HG03175 (cell line): Measurements from ENCODE around the gene FAM3B.
"Not testable (repeated sequence)": the region's sequence is repeated elsewhere in the genome, so short reads cannot be mapped to it uniquely, and the experiment has no call there.

Experiments used
- ATAC-seq: cut with Tn5 transposase; IDR thresholded peaks from one replicate; pipeline ENCODE4 v1.9.1; 2021; ENCODE audit warnings: mild to moderate bottlenecking, moderate library complexity; ENCODE audit not compliant: unreplicated experiment

FAM3B gene

DNA sequence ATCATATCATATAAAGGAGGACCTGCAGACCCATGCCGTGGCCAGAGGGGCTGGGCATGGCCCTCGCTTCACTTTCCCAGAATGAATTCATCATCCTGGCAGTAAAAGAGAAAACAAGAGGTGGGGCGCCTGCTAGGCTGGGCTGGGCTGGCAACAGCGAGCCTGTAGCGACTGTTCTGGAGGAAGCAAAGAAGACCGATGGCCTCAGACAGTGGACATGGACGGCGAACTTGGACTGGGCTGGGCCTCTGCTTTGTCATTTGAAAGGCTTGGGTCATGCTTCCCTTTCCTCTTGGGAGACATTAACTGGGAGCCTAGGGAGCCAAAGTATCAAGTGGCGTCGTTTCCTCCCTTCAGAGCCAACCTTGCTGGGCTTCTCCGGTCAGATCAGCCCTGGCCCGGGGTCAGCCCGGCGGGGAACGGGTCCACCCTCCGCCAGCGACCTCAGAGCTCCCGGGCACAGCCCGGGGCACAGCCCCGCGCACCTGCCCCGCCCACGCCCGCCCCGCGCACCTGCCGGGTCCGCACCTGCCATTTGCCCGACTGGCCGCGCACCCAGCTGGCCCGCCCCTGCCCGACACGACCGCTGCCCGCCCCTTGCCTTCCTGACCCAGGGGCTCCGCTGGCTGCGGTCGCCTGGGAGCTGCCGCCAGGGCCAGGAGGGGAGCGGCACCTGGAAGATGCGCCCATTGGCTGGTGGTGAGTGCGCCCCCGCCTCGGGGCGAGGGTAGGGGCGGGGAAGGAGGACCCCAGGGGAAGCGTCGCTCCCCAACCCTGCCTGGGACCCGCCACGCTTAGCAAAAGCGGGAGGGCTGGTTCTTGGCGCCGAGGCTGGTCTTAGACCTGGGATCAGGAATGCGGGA, at the start of gene FAM3B:
Gene FAM3B (plus strand): TSS at position 602 of the 863 bp plus-strand sequence. CDS start 79 bp downstream, at position 681.
- ATAC-seq, result no peak

GRCh38 chr21:41267346-41267745, 49.3 kb upstream of the FAM3B start:
- no peak for ATAC-seq

DNA sequence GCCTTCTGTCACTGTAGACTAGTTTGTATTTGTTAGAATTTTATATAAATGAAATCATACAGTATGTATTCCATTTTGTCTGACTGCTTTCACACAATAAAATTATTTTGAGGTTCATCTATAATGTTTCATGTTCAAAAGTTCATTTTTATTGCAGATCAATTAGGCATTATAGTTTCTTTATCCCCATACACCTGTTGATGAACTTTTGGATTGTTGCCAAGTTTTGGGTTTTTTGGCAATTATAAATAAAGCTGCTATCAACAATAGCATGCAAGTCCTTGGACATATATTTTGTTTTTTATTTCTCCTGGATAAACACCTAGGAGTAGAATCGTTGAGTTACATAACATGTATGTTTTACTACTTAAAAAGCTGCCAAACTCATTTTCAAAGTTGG, 47.1 kb upstream of the FAM3B start:
- no peak for ATAC-seq

GRCh38 chr21:41277196-41277595, 39.4 kb upstream of the FAM3B start:
- no peak for ATAC-seq

DNA sequence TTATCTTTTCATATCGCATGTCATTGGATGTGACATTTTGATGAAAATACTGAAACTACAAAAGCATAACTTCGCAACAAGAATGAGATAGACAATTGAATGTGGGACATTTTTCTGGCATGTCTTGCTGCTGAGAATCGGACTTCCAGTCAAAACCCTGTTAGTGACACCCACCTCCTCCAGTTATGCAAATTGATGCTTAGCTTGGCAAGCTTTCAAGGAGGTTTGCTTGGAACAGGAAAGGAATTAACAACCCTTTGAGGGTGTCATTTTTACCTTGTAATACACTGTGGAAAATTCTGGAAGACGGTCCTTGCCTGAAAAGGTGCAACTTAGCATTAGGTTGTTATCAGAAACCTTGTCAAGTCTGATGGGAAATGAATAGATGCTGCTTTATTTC, 38.8 kb upstream of the FAM3B start:
- no peak for ATAC-seq

DNA sequence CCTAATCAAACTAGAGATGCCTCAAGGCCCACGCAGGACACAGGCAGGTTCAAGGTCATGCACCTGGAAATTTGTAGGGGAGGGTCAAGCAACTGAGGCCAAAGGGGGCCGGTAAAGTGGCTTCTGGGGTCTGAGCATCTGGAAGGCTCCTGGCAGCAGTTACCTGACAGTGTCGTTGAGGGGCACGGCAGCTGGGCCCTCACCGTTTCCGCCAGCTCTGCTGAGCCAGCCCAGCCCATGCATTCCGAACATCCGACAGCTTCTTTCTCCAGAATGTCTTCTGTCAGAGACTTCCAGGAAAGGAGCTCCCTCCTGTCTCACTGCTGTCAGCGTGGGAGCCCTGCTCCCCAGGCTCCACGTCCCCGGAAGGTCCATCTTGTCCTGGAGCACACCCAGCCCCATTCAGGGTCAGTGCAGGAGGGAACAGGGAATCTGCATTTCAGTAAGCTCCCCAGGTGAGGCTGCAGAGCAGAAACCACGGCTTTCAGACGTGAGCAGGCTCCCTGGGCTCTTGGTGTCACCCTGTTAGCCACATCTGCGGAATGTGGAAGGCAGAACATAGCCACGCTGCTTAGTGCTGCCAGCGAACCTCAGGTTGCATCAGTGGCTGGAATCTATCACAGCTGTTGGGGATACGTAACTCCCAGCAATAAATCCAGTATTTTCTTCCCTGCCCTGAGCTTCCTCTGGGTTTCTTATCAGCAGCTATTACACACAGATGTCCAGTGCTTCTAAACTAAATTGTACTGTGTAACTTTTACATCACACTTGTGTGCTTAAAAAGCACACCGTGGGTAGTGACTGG, 36.3 kb upstream of the FAM3B start:
- ATAC-seq, result no peak

GRCh38 chr21:41282412-41282811, 34.2 kb upstream of the FAM3B start:
- ATAC-seq, result no peak

DNA sequence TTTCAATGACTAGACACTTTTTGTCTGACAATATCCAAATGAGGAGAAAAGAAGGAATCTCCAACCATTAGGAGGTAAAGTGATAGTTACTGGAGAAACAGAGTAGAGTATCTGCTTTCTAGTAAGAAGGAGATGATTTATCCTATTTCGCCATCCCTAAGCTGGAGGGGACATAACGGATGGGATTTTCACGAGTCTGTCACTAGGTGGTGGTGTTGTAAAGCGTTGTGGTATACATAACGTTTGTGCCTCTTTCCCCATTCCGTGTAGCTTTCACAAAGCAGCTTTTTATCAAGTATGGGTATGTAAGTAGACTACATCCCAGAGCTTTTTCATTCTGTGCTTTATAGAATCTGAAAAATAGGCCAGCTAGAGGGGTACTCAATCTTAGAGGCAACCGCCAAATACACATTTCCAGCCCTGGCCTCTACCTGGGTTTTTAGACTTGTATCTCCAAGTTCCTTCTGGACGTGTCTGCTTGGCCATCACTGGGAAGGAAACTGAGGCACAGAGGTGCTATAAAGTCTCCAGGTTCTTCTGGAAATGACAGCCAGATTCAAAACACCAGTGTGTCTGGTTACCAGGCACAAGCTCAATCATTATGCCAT, 33.3 kb upstream of the FAM3B start:
- peak; percentile 75 for ATAC-seq

DNA sequence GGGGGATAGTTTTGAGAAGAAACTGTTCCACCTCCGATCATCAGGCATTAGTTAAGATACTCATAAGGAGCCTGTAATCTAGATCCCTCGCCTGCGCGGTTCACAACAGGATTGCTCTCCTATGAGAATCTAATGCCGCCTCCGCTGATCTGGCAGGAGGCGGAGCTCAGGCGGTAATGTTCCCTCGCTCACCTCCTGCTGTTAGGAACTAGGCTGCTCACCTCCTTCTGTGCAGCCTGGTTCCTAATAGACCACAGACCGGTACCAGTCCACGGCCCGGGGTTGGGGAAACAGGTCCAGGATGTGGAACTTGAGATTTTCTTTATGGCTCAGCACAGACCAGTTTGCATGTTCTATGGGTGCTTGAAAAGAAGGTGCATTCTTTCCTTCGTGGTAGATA, 27.2 kb upstream of the FAM3B start:
- ATAC-seq, result no peak

DNA sequence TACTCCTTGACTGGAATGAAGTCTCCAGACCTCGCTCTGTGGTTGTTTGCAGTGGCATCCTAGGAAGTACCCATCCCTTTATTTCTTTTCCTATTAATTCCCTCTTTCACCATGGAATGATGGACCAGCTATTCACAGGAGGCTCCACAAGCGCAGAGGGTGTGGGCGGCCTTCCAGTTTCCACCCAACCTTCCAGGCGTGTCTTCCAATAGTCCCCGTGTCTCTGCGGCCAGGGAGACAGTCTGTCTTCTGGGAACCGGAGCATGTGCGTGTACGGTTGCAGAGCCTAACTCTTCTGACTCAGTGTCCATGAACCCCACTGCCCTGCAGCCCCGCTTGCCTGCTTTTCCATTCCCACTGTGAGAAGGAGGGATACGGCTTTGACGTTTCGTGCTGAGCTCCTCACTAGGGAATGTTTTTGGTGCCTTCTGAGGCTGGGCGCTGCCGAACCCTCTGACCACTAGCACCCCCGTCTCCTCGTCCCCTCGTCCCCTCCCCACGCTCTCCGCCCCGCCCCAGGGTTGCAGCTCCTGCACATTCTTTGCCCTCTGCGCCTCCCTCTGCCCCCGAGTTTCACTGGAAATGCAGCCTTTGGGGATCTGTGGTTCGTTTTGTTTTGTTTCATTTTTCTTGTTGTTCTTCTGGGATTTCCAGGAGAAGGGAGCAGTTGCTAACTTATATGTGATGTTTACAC, 26.3 kb upstream of the FAM3B start:
- ATAC-seq, result no peak

GRCh38 chr21:41294548-41295231, 21.9 kb upstream of the FAM3B start:
- no peak for ATAC-seq

DNA sequence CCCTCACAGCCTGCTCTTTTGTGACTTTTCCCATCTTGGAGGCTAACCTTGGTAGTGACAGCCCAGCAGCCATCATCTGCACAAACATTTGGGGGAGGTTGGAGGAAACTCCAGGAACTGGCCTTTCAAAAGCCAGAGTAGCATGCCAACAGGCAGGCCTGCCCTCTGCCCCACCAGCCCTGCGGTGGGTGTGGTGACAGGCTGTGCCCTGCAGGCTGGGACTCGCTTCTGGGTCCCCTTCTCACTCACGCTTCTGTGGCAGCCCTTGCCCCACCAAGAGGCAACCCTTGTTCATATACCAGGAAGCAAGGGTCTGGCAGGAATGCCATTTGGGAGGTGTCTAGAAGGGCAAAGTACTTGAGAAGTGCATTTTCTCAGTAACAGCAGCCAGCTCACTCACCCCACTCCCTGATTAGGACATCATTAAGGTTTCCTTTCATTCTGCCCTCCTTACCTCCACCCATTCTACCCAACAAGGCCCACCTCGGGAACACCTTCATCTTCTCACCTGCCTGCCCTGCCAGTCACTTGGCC, 20.8 kb upstream of the FAM3B start:
- no peak for ATAC-seq

- ATAC-seq, result no peak
Measured at GRCh38 chr21:41302976-41303375, 13.6 kb upstream of the FAM3B start.

DNA sequence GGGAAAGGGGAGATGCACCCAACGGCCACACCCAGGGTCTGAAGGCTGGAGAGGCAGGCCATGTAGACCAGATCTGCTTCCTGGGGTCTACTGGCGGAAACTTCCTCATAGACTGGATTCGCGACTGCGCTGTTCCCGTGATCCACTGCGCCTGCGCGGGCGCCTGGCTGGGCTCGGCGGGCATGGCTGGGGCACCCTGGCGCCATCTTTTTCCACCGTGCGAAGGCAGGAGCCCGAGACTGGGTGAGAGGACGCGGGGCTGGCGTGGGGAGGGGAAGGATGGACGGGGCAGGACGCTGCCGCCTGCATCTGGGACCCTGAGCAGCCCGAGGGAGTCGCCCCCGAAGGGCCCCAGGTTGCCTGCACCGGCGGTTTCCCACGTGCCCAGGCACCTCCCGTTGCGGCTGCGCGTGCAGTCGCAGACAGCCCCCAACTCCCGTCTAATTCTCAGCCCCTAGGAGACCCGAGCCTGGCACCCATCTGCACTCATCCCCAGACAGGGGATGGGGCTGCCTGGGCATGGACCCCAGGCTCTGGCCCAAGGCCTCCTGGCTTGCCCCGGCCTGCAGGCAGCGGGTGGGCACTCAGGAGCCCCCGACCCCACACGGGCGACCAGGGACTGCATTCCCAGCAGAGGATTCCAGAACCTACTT, 12.4 kb upstream of the FAM3B start:
- no peak for ATAC-seq

GRCh38 chr21:41307219-41307618, 9.4 kb upstream of the FAM3B start:
- ATAC-seq, result no peak

DNA sequence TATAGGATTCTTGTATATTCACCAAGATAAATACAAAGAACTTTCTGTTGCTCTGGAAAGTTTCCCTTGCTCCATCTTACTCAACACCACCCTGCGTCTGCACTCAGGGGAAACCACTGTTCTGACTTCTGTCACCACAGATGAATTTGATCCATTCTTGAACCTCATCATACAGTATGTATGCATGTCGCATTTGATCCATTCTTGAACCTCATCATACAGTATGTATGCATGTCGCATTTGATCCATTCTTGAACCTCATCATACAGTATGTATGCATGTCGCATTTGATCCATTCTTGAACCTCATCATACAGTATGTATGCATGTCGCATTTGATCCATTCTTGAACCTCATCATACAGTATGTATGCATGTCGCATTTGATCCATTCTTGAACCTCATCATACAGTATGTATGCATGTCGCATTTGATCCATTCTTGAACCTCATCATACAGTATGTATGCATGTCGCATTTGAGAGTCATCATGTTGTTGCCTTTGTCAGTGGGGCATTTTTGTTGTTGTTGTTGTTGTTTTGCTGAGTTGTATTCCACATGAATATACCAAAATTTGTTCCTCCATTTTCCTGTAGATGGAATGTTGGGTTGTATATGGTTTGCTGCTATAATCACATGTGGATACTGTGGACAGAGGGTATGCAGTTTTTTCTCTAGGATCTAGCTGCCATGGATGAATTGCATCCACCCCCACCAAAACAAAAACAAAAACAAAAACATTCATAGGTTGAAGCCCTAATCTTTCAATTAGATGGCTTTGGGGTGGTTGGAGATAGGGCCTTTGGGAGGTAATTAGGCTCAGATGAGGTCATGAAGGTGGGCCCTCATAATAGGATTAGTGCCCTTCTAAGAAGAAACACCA, 3.1 kb upstream of the FAM3B start:
- not testable (repeated sequence) for ATAC-seq

DNA sequence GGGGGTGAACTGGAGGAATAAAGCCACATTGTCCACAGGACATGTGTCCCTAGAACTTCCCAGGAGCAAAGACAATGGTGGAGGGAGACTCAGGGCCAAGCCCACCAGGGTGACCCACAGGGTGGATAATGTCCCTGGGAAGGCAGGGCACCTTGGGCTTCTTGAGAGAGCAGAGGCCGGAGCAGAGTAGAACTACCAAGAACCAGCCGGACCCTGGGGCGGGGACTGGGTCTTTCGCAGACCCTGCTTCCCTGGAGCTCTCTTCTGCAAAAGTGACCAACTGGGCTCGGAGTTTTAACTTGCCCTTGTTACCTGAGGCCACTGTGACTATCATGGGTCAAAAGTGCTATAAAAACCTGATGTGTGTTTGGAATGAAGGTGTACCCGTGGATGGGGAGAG, 875 bp upstream of the FAM3B start:
- ATAC-seq, result no peak

DNA sequence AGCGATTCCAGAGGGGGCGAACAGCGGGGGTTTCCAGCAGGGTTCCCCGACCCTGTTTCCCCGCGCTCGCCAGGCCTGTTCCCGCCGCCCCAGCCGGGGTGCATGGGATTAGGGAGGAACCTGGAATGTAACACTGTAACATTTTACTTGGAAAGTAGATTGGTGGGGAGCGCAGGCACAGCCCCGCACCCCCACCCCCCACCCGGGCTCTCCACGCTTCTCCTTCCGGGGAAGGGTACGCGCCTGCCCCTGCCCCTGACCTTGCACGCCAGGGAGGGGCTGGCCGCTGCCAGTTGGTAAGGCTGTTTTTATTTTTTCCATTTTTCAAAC, 427 bp downstream of the FAM3B start:
- no peak for ATAC-seq

GRCh38 chr21:41317458-41317857, 857 bp downstream of the FAM3B start:
- no peak for ATAC-seq
